Right cardiac atrium (tissue), 5 donors: ENCODE measurements around the gene ADCY7. TPM values are rescaled to one million over a fixed set of nuclear protein-coding genes. Genes with fewer than 3 reads are reported as not detected.

Experiments used
- ATAC-seq, 2 donors: fragments of 200-7000 bp; cut with Tn5 transposase; one replicate each; pipeline versions ENCODE4 v1.8.0 to v1.9.1; 2020; ENCODE audit warnings: moderate library complexity in 2 of 2, mild to moderate bottlenecking in 1 of 2
- DNase-seq, 3 donors: peaks; one replicate each; pipeline ENCODE4 v3.0.0-alpha.2; 2020
- H3K27ac ChIP-seq: one replicate; pipeline ENCODE4 v1.5.1; 2013; ENCODE audit warnings: mild to moderate bottlenecking, low read length, control low read depth, moderate library complexity
- H3K27me3 ChIP-seq: one replicate; pipeline ENCODE4 v1.6.1; 2013; ENCODE audit not compliant: control insufficient read depth, insufficient read depth
- H3K4me1 ChIP-seq: one replicate; pipeline ENCODE4 v1.6.1; 2013; ENCODE audit warnings: low read length; ENCODE audit not compliant: control insufficient read depth, insufficient read depth
- H3K4me3 ChIP-seq: one replicate; pipeline ENCODE4 v1.5.1; 2013; ENCODE audit warnings: low read length, control low read depth
- H3K9me3 ChIP-seq: one replicate; pipeline ENCODE4 v1.6.1; 2013; ENCODE audit warnings: low read length; ENCODE audit not compliant: control insufficient read depth
- WGBS: extraction: QIAGEN DNeasy Blood & Tissue Kit; methylation state at CpG from one replicate; pipeline ENCODE4 v1.1.7; 2013; 5-methylcytosine and 5-hydroxymethylcytosine counted together
- intact Hi-C, 4 donors: fragments of 100-400 bp; cut with DNase I; formaldehyde crosslinking; loops; one replicate each; pipeline versions ENCODE4 v1.11.0 to v1.14.0; 2022 to 2023
- microRNA-seq, 2 donors: library from miRNA; unstranded; fragments of <30 nt; microRNA quantifications; one replicate each; pipeline ENCODE4 v1.2.0, GENCODE V29; 2020 to 2021
- polyA plus RNA-seq: library from polyadenylated mRNA; stranded (reverse); fragments of 200-250 nt; gene quantifications from one replicate; pipeline ENCODE4 v1.2.3, GENCODE V29; 2013
- total RNA-seq, 4 donors: library from RNA; stranded (reverse); fragmentation: NEBNext Ultra II Directional; extraction: Animal tissue kit (Norgen Biotek cat#: 25700); gene quantifications; one replicate each; pipeline ENCODE4 v1.2.1, GENCODE V29; 2021
- donor health status: healthy with polysubstance abuse.
- donor health status: DM: no; HTN: yes; CAD: no.
- donor health status: DM: no; HTN: no; CAD: no.
- donor health status: DM: no; HTN: yes; CAD: no; lungs with severe emphysema.
- donor health status: DM: yes; HTN: yes; CAD: no.

ADCY7 gene
- total and polyA plus RNA-seq, 5 donors: 4.8 to 21.2 (median 17.6) TPM

- WGBS: 41% methylated on average over 1 of the region's 1 CpG
- H3K27ac ChIP-seq: no peak overlapping the region
- H3K4me1 ChIP-seq: no peaks in the 10 kb centered on the region
Observed at GRCh38 chr16:50359626-50360025, 93.3 kb downstream of the ADCY7 start.

GRCh38 chr16:50360033-50360778, 93.9 kb downstream of the ADCY7 start:
- Histone ChIP-seq H3K27me3 (no peaks in the 10 kb centered on the region), H3K4me1 (no peaks in the 10 kb centered on the region), H3K9me3 (no peaks in the 10 kb centered on the region), H3K27ac (no peak overlapping the region), H3K4me3 (no peak overlapping the region)
- DNase-seq (no peak), ATAC-seq (no peak)
- 68% methylated on average over 6 of the region's 6 CpGs for WGBS
- intact Hi-C loops: no loop called here

More at GRCh38 chr16:50359626-50360025, 93.3 kb downstream of the ADCY7 start:
- Histone ChIP-seq H3K9me3 (no peaks in the 10 kb centered on the region), H3K4me3 (no peak overlapping the region), H3K27me3 (no peaks in the 10 kb centered on the region)
- ATAC-seq (no peak), DNase-seq (no peak)
- intact Hi-C loops: loop anchor here in 2 of 4 donors (10.0 kb wide), 1 partner anchor 145 kb away; no protein-coding TSS in a partner anchor

- intact Hi-C loops: no loop called here
- 50% methylated on average over 3 of the region's 3 CpGs for WGBS
- DNase-seq (no peak), ATAC-seq (peak; percentile 26 to 40)
- no peaks in the 10 kb centered on the region for H3K9me3 ChIP-seq
- no peak overlapping the region for H3K27ac ChIP-seq
- H3K4me3 ChIP-seq: no peak overlapping the region
- no peaks in the 10 kb centered on the region for H3K27me3 ChIP-seq
- H3K4me1 ChIP-seq: no peaks in the 10 kb centered on the region
Observed at GRCh38 chr16:50360779-50361178, 94.4 kb downstream of the ADCY7 start.

GRCh38 chr16:50363656-50364055, 97.3 kb downstream of the ADCY7 start:
- no peak for DNase-seq
- 86% methylated on average over 10 of the region's 10 CpGs for WGBS
- intact Hi-C loops: no loop called here
- Histone ChIP-seq H3K27me3 (no peaks in the 10 kb centered on the region), H3K9me3 (no peaks in the 10 kb centered on the region), H3K4me3 (no peak overlapping the region), H3K4me1 (no peaks in the 10 kb centered on the region), H3K27ac (no peak overlapping the region)
- no peak for ATAC-seq

GRCh38 chr16:50365791-50366575, 99.6 kb downstream of the ADCY7 start:
- 40% methylated on average over 2 of the region's 2 CpGs for WGBS
- H3K27ac ChIP-seq: no peak overlapping the region
- no peak for ATAC-seq
- no peaks in the 10 kb centered on the region for H3K9me3 ChIP-seq
- no peaks in the 10 kb centered on the region for H3K27me3 ChIP-seq
- H3K4me3 ChIP-seq: no peak overlapping the region
- H3K4me1 ChIP-seq: no peaks in the 10 kb centered on the region
- DNase-seq: no peak
- intact Hi-C loops: no loop called here

Small RNA genes within 50 kb of the gene (microRNA-seq; reads per million reads assigned to microRNA genes)
- gene MIR6771: 0 reads per million in 2 donors

Other genes with a start within 250 kb of the ADCY7 start
- gene CNEP1R1, start 241.3 kb upstream of the ADCY7 start, total RNA-seq: 10 to 100 TPM; 14.1 to 20.6 (median 19.1) TPM
- gene CNEP1R1, start 241.3 kb upstream of the ADCY7 start, polyA plus RNA-seq: 14.9 TPM
- 10 to 100 TPM in 3 of 4 donors, 1 to 10 TPM in 1; 10.0 to 16.1 (median 11.9) TPM for gene HEATR3, start 200.6 kb upstream of the ADCY7 start, total RNA-seq
- gene HEATR3, start 200.6 kb upstream of the ADCY7 start, polyA plus RNA-seq: 4.0 TPM
- 1 to 10 TPM; 6.3 to 8.4 (median 7.3) TPM for gene TENT4B, start 113.2 kb upstream of the ADCY7 start, total RNA-seq
- gene TENT4B, start 113.2 kb upstream of the ADCY7 start, polyA plus RNA-seq: 3.0 TPM
- 10 to 100 TPM; 43.6 to 48.0 (median 45.0) TPM for gene BRD7, start 102.4 kb downstream of the ADCY7 start, total RNA-seq
- gene BRD7, start 102.4 kb downstream of the ADCY7 start, polyA plus RNA-seq: 33.8 TPM